DOHH2 (cell line): ENCODE data around the gene NINJ2.

Experiments
- EZH2phosphoT487 ChIP-seq: fragments of 200-600 bp; sonication (generic); IDR thresholded peaks from 2 replicates; pipeline ENCODE4 v1.6.1; 2017; ENCODE audit warnings: borderline replicate concordance, mild to moderate bottlenecking, antibody characterized with exemption, low read length, moderate library complexity, mixed read lengths
- TF ChIP-seq, protein P1 (sequence below): fragments of 200-600 bp; sonication (generic); IDR thresholded peaks from one replicate; pipeline ENCODE4 v1.5.1; 2014; ENCODE audit warnings: antibody characterized with exemption, mild to moderate bottlenecking, low read depth, low read length; ENCODE audit not compliant: poor library complexity, severe bottlenecking

DNA sequence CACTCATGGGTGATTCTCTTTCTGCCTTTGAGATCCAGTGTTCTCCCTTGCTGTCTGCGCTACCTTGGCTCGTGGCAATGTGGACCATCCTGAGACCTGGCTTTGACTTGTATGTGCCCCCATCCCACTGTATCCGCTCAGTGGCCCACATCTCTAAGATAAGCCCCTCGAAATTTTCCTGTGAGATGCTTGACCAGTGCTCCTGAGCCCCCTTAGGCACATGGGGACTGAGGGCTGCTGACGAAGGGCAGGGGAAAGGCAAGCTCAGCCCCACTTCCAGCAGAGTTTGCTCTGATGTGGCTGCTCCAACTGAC, 1.5 kb upstream of the NINJ2 start:
- TF ChIP-seq, protein P1, sequence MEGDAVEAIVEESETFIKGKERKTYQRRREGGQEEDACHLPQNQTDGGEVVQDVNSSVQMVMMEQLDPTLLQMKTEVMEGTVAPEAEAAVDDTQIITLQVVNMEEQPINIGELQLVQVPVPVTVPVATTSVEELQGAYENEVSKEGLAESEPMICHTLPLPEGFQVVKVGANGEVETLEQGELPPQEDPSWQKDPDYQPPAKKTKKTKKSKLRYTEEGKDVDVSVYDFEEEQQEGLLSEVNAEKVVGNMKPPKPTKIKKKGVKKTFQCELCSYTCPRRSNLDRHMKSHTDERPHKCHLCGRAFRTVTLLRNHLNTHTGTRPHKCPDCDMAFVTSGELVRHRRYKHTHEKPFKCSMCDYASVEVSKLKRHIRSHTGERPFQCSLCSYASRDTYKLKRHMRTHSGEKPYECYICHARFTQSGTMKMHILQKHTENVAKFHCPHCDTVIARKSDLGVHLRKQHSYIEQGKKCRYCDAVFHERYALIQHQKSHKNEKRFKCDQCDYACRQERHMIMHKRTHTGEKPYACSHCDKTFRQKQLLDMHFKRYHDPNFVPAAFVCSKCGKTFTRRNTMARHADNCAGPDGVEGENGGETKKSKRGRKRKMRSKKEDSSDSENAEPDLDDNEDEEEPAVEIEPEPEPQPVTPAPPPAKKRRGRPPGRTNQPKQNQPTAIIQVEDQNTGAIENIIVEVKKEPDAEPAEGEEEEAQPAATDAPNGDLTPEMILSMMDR = no peak
- no peak for TF ChIP-seq EZH2phosphoT487
